ENCODE measurements around the gene HMGCS1. TPM values are rescaled to one million over a fixed set of nuclear protein-coding genes. Genes with fewer than 3 reads are reported as not detected.
"Not testable (repeated sequence)": the region's sequence is repeated elsewhere in the genome, so short reads cannot be mapped to it uniquely, and the experiment has no call there.

Gene HMGCS1
- total and polyA plus RNA-seq, 2 of the 8 experiments (the other 6 are each of a cell fraction or from before 2014, with no cell fraction given), result 63.6 to 236 TPM

DNA sequence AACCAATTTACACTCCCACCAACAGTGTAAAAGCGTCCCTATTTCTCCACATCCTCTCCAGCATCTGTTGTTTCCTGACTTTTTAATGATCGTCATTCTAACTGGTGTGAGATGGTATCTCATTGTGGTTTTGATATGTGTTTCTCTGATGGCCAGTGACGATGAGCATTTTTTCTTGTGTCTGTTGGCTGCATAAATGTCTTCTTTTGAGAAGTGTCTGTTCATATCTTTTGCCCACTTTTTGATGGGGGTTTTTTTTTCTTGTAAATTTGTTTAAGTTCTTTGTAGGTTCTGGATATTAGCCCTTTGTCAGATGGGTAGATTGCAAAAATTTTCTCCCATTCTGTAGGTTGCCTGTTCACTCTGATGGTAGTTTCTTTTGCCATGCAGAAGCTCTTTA lies 10.3 kb upstream of the HMGCS1 start:
- H4K20me1 ChIP-seq (replicated peaks in 1 of 2; ENCODE audit: control insufficient read depth in 1 of 2, insufficient read depth in 2 of 2, low read length in 2 of 2); FAIRE-seq; POLR2A ChIA-PET (ENCODE audit: partially characterized antibody); H2BK20ac ChIP-seq (ENCODE audit: low read length); H2AK5ac ChIP-seq (ENCODE audit: low read depth, low read length); CTCF ChIA-PET (ENCODE audit: partially characterized antibody); H3K14ac ChIP-seq (ENCODE audit: insufficient read length); H2BK120ac ChIP-seq (replicated peaks; ENCODE audit: low read depth, low read length); H3K4ac ChIP-seq (replicated peaks; ENCODE audit: insufficient read length, low read depth, low read length); H2AFZ ChIP-seq (ENCODE audit: low read length); H3K36me3 ChIP-seq (ENCODE audit: control insufficient read depth in 2 of 4, insufficient read depth in 4 of 4, low read length in 3 of 4); H3K79me2 ChIP-seq (ENCODE audit: control insufficient read depth in 1 of 2, insufficient read depth in 2 of 2, low read length in 2 of 2); H4K91ac ChIP-seq (replicated peaks; ENCODE audit: insufficient read length, low read length); H2BK5ac ChIP-seq (ENCODE audit: low read depth, low read length); H3K4me2 ChIP-seq (ENCODE audit: insufficient read depth in 1 of 2, low read depth in 2 of 2, low read length in 2 of 2); H3K23me2 ChIP-seq (ENCODE audit: low read depth, low read length); H3K4me1 ChIP-seq (replicated peaks in 1 of 4; ENCODE audit: control insufficient read depth in 3 of 4, insufficient read depth in 4 of 4, low read length in 3 of 4); H3K9me3 ChIP-seq (ENCODE audit: insufficient read depth in 2 of 2, low read depth in 1 of 2, low read length in 1 of 2); H2BK12ac ChIP-seq (ENCODE audit: low read depth, low read length); H3K18ac ChIP-seq (ENCODE audit: extremely low read depth, low read length); H3K79me1 ChIP-seq (ENCODE audit: low read depth, low read length); H3K4me3 ChIP-seq (ENCODE audit: extremely low read depth in 1 of 4, insufficient read depth in 2 of 4, low read depth in 3 of 4, low read length in 4 of 4); DNase-seq (ENCODE audit: low read depth in 1 of 2, low spot score in 2 of 2); H3K27me3 ChIP-seq (replicated peaks in 1 of 4; ENCODE audit: control insufficient read depth in 3 of 4, extremely low read depth in 1 of 4, insufficient read depth in 3 of 4, low read length in 3 of 4); H3K23ac ChIP-seq (ENCODE audit: insufficient read length); H4K8ac ChIP-seq (ENCODE audit: extremely low read depth, insufficient read depth, low read length); H3K27ac ChIP-seq (ENCODE audit: low read depth, low read length); H3K56ac ChIP-seq (replicated peaks; ENCODE audit: insufficient read length, low read depth, low read length); H2BK15ac ChIP-seq (ENCODE audit: low read length); H3K9ac ChIP-seq (replicated peaks in 1 of 4; ENCODE audit: extremely low read depth in 1 of 4, low read depth in 3 of 4, low read length in 3 of 4); H4K5ac ChIP-seq (ENCODE audit: insufficient read length, low read depth, low read length): not testable (repeated sequence)
- 67% methylated on average over 3 of the region's 3 CpGs; no CpG with 5 or more reads in 1 of the 2 experiments for WGBS, 2 experiments (ENCODE audit: extremely low coverage in 1 of 2, insufficient coverage in 1 of 2, insufficient read length in 1 of 2, insufficient replicate concordance in 2 of 2, low coverage in 1 of 2, low lambda C conversion rate in 2 of 2, missing lambda C conversion rate in 1 of 2)

Data from H1 (cell line).